K562 (cell line): ENCODE results near the gene PHTF2. TPM values are rescaled to one million over a fixed set of nuclear protein-coding genes. Genes with fewer than 3 reads are reported as not detected.
A peak's percentile ranks its signal among the peaks of the same experiment; 100 is the strongest.

ENCODE experiments used
- ATAC-seq: fragments of 200-7000 bp; cut with Tn5 transposase; 3 replicates; pipeline ENCODE4 v1.9.1; 2020; ENCODE audit warnings: moderate library complexity
- BruUV-seq: library from RNA; stranded (reverse); fragments of 400-500 nt; replicated peaks from 2 replicates; lab custom pipeline; 2021; lab: Mats Ljungman, UMichigan
- CTCF ChIA-PET: fragments of 300-600 bp; formaldehyde crosslinking; extraction: SDS; loops from one replicate; lab custom pipeline; 2021; ENCODE audit warnings: low intra/inter-chr PET ratio; lab: Yijun Ruan, JAX
- POLR2A ChIA-PET: fragments of 300-600, 350-650 bp; sonication (Branson Sonifier 250); formaldehyde crosslinking; extraction: SDS; loops from one replicate; lab custom pipeline; 2021; ENCODE audit warnings: antibody characterized with exemption, inconsistent platforms; lab: Yijun Ruan, JAX
- DNase-seq, 4 experiments: peaks; one replicate each; pipeline versions ENCODE4 v3.0.0 to v3.0.0-alpha.2; 2011 to 2018; ENCODE audit warnings: low spot score in 3 of 4, mixed read lengths in 3 of 4; ENCODE audit errors: extremely low read depth in 1 of 4
- FAIRE-seq: peaks from 2 replicates; lab custom pipeline; 2011; peaks lifted over from hg19 to GRCh38; lab: Jason Lieb, UNC
- H2AFZ ChIP-seq: 2 replicates; pipeline ENCODE4 v1.6.0; 2011; ENCODE audit warnings: low read depth, low read length, control low read depth, inconsistent platforms
- H3K27ac ChIP-seq: fragments of 200-600 bp; 3 replicates; pipeline ENCODE4 v1.8.0; 2011; ENCODE audit warnings: low read depth, mild to moderate bottlenecking, control low read depth, inconsistent platforms, low read length, moderate library complexity, mixed read lengths; ENCODE audit errors: extremely low read depth
- H3K27me3 ChIP-seq, 2 experiments: fragments of 300-600 bp in 1 of 2; 2 replicates in 1 of 2; 3 replicates in 1 of 2; pipeline versions ENCODE4 v1.6.0 to v1.8.0; 2011; ENCODE audit warnings: inconsistent platforms in 2 of 2, low read length in 2 of 2, mild to moderate bottlenecking in 1 of 2, mixed read lengths in 1 of 2, moderate library complexity in 1 of 2; ENCODE audit not compliant: control insufficient read depth in 2 of 2, insufficient read depth in 2 of 2
- H3K36me3 ChIP-seq: fragments of 300-600 bp; 3 replicates; pipeline ENCODE4 v1.8.0; 2011; ENCODE audit warnings: mild to moderate bottlenecking, low read length, inconsistent platforms; ENCODE audit not compliant: control insufficient read depth, insufficient read depth
- H3K4me1 ChIP-seq, 2 experiments: fragments of 200-600 bp in 1 of 2; replicated peaks in 1 of 2; 2 replicates in 1 of 2; 3 replicates in 1 of 2; pipeline versions ENCODE4 v1.5.1 to v1.8.0; 2011; ENCODE audit warnings: inconsistent platforms in 2 of 2, low read length in 2 of 2, mild to moderate bottlenecking in 1 of 2, mixed read lengths in 1 of 2, moderate library complexity in 1 of 2; ENCODE audit not compliant: control insufficient read depth in 2 of 2, insufficient read depth in 2 of 2
- H3K4me2 ChIP-seq: 2 replicates; pipeline ENCODE4 v1.6.1; 2011; ENCODE audit warnings: low read length, control low read depth, inconsistent platforms, mixed read lengths; ENCODE audit not compliant: insufficient read depth
- H3K4me3 ChIP-seq: fragments of 200-600 bp; sonication (generic), shearing (Covaris generic); 2 replicates; pipeline ENCODE4 v1.5.1; 2016; ENCODE audit warnings: control low read depth, inconsistent platforms
- H3K79me2 ChIP-seq: fragments of 200-600 bp; 3 replicates; pipeline ENCODE4 v1.8.0; 2011; ENCODE audit warnings: low read length, inconsistent platforms; ENCODE audit not compliant: control insufficient read depth, insufficient read depth
- H3K9ac ChIP-seq, 2 experiments: 2 replicates each; pipeline versions ENCODE4 v1.6.0 to v1.6.1; 2011; ENCODE audit warnings: low read depth in 2 of 2, low read length in 2 of 2, control low read depth in 1 of 2, inconsistent platforms in 1 of 2, mild to moderate bottlenecking in 1 of 2, mixed read lengths in 1 of 2; ENCODE audit not compliant: insufficient read depth in 1 of 2
- H3K9me1 ChIP-seq: one replicate; pipeline ENCODE4 v1.6.0; 2011; ENCODE audit warnings: inconsistent platforms, mild to moderate bottlenecking, low read length, moderate library complexity; ENCODE audit not compliant: control insufficient read depth, insufficient read depth
- H3K9me3 ChIP-seq: replicated peaks from 2 replicates; pipeline ENCODE4 v1.5.1; 2011; ENCODE audit warnings: low read depth, low read length, inconsistent platforms; ENCODE audit not compliant: control insufficient read depth, insufficient read depth
- H4K20me1 ChIP-seq: replicated peaks from 2 replicates; pipeline ENCODE4 v1.6.1; 2011; ENCODE audit warnings: low read length, inconsistent platforms, mixed read lengths; ENCODE audit not compliant: control insufficient read depth, insufficient read depth
- ARID1B ChIP-seq: fragments of 450-650 bp; IDR thresholded peaks from 2 replicates; pipeline ENCODE4 v1.6.1; 2016; ENCODE audit warnings: antibody characterized with exemption, mild to moderate bottlenecking, inconsistent platforms
- EP300 ChIP-seq: IDR thresholded peaks from 2 replicates; pipeline ENCODE4 v1.6.1; 2012; ENCODE audit warnings: low read length, improper control_type of control experiment
- HCFC1 ChIP-seq: IDR thresholded peaks from 2 replicates; pipeline ENCODE4 v1.6.1; 2012; ENCODE audit warnings: low read depth, low read length, improper control_type of control experiment
- RAD51 ChIP-seq: fragments of 450-650 bp; IDR thresholded peaks from 2 replicates; pipeline ENCODE4 v1.7.1; 2016; ENCODE audit warnings: low read depth, mild to moderate bottlenecking, borderline replicate concordance
- SIX5 ChIP-seq, 2 experiments: IDR thresholded peaks; 2 replicates each; pipeline ENCODE4 v1.6.1; 2011; ENCODE audit warnings: low read length in 2 of 2, borderline replicate concordance in 1 of 2, low read depth in 1 of 2, mild to moderate bottlenecking in 1 of 2, moderate library complexity in 1 of 2; ENCODE audit not compliant: insufficient read depth in 1 of 2
- TOE1 ChIP-seq, 2 experiments: fragments of 450-650 bp in 1 of 2; sonication (generic) in 1 of 2; formaldehyde crosslinking in 1 of 2; IDR thresholded peaks; 2 replicates each; pipeline versions ENCODE4 v1.7.1 to v1.8.0; 2016 to 2022; ENCODE audit warnings: borderline replicate concordance in 2 of 2, mild to moderate bottlenecking in 2 of 2, antibody characterized with exemption in 1 of 2, inconsistent platforms in 1 of 2, low read depth in 1 of 2, missing genetic modification reagents in 1 of 2, moderate library complexity in 1 of 2
- ZFP36 ChIP-seq: fragments of 150-350 bp; IDR thresholded peaks from 2 replicates; pipeline ENCODE4 v1.6.1; 2018; ENCODE audit warnings: low read length, low read depth; ENCODE audit not compliant: partially characterized antibody
- ZNF143 ChIP-seq: sonication (generic); formaldehyde crosslinking; IDR thresholded peaks from 2 replicates; pipeline ENCODE4 v1.9.0; 2022; ENCODE audit warnings: mild to moderate bottlenecking, missing genetic modification reagents
- WGBS: fragments of 100-300 bp; shearing (Covaris generic); methylation state at CpG from one replicate; pipeline ENCODE4 v1.1.6; 2016; ENCODE audit warnings: low coverage, mixed read lengths; ENCODE audit not compliant: insufficient coverage; ENCODE audit errors: missing lambda C conversion rate; 5-methylcytosine and 5-hydroxymethylcytosine counted together
- in situ Hi-C: fragments of 300-500 bp; cut with MboI; formaldehyde crosslinking; loops from 4 replicates; pipeline ENCODE4 v1.15.0; 2018; ENCODE audit warnings: inconsistent platforms, mixed read lengths
- intact Hi-C: fragments of 100-400 bp; cut with micrococcal nuclease; formaldehyde crosslinking; loops from 2 replicates; pipeline ENCODE4 v1.14.2; 2022
- polyA plus RNA-seq, 8 experiments: library from polyadenylated mRNA; depleted of rRNA in 4 of 8; stranded (reverse) in 5 of 8; unstranded in 3 of 8; fragments of >200 nt; fragmentation: Nextera tagmentation in 2 of 8; fragmentation: Illumina TruSeq in 1 of 8; extraction: Ambion mirVana in 2 of 8; extraction: Trizol in 1 of 8; gene quantifications; 2 replicates each; pipeline versions ENCODE4 v1.2.1 to v1.2.3, GENCODE V29; 2011 to 2014; ENCODE audit warnings: inconsistent platforms in 1 of 8, missing spikeins in 1 of 8
- total RNA-seq, 7 experiments: library from RNA; depleted of rRNA in 6 of 7; stranded (reverse); fragments of >200 nt in 6 of 7; fragmentation: Illumina TruSeq in 2 of 7; extraction: Trizol in 2 of 7; gene quantifications; 2 replicates each; pipeline versions ENCODE4 v1.2.1 to v1.2.3, GENCODE V29; 2011 to 2021; ENCODE audit warnings: low replicate concordance in 1 of 7
- TF ChIP-seq, protein P1 (sequence below): fragments of 450-650 bp; formaldehyde crosslinking; IDR thresholded peaks from 2 replicates; pipeline ENCODE4 v1.4.0; 2020; ENCODE audit warnings: mild to moderate bottlenecking, mixed read lengths
- TF ChIP-seq, protein P2 (sequence below): IDR thresholded peaks from 2 replicates; pipeline ENCODE4 v1.6.1; 2012; ENCODE audit warnings: low read depth, low read length, improper control_type of control experiment, borderline replicate concordance

Gene PHTF2
- total and polyA plus RNA-seq, 9 of the 15 experiments (the other 6 are each of a cell fraction or from before 2014, with no cell fraction given) = 17.9 to 43.6 (median 25.4) TPM

DNA sequence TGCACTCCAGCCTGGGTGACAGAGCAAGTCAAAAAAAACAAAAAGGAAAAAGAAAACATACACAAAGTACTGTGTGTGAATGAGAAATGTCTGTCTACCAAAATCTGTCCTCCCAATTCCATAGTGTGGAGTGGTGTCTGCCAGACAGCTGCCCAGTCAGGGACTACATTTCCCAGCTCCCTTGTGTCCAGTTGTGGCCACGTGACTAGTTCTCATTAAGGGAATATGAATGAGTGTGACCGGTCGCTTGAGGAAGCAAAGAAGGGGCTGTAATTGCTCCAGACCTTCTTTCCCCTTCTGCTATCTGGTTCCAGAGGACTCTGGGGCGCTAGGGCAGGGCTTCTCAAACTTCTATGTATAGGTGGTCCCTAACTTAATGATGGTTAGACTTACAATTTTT is 204.1 kb downstream of the PHTF2 start:
- Histone ChIP-seq H3K4me3 (no peak overlapping the region), H4K20me1 (no peaks in the 10 kb centered on the region), H3K27ac (no peak overlapping the region), H2AFZ (peak overlapping the region; percentile 61), H3K36me3 (no peaks in the 10 kb centered on the region), H3K9me3 (no peaks in the 10 kb centered on the region), H3K4me1 (no peaks in the 10 kb centered on the region), H3K9ac (no peak overlapping the region), H3K79me2 (no peaks in the 10 kb centered on the region), H3K4me2 (0 out of 2 replicates have a peak overlapping the region, but pooled peaks have one; percentile 1), H3K27me3 (no peaks in the 10 kb centered on the region), H3K9me1 (no peaks in the 10 kb centered on the region)
- intact Hi-C loops (no loop called here), in situ Hi-C loops (no loop called here)
- DNase-seq = peak in 1 of 4 experiments; percentile 28
- ChIA-PET CTCF (no interaction called here), POLR2A (no interaction called here)
- WGBS = 17% methylated on average over 4 of the region's 4 CpGs
- ATAC-seq = peak; percentile 88
- no TSS peak for BruUV-seq
- FAIRE-seq = no peak
- TF ChIP-seq ARID1B = no peak
- TF ChIP-seq, protein P1, sequence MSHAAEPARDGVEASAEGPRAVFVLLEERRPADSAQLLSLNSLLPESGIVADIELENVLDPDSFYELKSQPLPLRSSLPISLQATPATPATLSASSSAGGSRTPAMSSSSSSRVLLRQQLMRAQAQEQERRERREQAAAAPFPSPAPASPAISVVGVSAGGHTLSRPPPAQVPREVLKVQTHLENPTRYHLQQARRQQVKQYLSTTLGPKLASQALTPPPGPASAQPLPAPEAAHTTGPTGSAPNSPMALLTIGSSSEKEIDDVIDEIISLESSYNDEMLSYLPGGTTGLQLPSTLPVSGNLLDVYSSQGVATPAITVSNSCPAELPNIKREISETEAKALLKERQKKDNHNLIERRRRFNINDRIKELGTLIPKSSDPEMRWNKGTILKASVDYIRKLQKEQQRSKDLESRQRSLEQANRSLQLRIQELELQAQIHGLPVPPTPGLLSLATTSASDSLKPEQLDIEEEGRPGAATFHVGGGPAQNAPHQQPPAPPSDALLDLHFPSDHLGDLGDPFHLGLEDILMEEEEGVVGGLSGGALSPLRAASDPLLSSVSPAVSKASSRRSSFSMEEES (CRISPR knock-in tag) = peak; percentile 36; the same call in 1 of the 2 replicates
- peak; percentile 47 to 53; a peak in 2 of 4 replicates for TF ChIP-seq SIX5 (IDR thresholded peaks at IDR 0.05; ENCODE audit: borderline replicate concordance in 1 of 2, insufficient read depth in 1 of 2, low read depth in 1 of 2, low read length in 2 of 2)
- TF ChIP-seq EP300 = no peak
- TF ChIP-seq RAD51 = peak; percentile 90
- peak; percentile 75 for TF ChIP-seq ZNF143 (CRISPR knock-in tag)
- TF ChIP-seq ZFP36 = no peak
- TF ChIP-seq, protein P2, sequence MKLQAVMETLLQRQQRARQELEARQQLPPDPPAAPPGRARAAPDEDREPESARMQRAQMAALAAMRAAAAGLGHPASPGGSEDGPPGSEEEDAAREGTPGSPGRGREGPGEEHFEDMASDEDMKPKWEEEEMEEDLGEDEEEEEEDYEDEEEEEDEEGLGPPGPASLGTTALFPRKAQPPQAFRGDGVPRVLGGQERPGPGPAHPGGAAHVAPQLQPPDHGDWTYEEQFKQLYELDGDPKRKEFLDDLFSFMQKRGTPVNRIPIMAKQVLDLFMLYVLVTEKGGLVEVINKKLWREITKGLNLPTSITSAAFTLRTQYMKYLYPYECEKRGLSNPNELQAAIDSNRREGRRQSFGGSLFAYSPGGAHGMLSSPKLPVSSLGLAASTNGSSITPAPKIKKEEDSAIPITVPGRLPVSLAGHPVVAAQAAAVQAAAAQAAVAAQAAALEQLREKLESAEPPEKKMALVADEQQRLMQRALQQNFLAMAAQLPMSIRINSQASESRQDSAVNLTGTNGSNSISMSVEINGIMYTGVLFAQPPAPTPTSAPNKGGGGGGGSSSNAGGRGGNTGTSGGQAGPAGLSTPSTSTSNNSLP = no peak
- TF ChIP-seq TOE1 (IDR thresholded peaks at IDR 0.05; ENCODE audit: borderline replicate concordance) = peak; percentile 65; the same call in 1 of the 2 replicates
- no peak for TF ChIP-seq TOE1 (CRISPR knock-in tag; IDR thresholded peaks at IDR 0.05; ENCODE audit: borderline replicate concordance, low read depth)
- TF ChIP-seq HCFC1 = peak; percentile 85
